ENCODE measurements around the gene CAPN8.

CAPN8 gene

GRCh38 chr1:223707256-223708000 lies 41.9 kb upstream of the CAPN8 start:
- TF ChIP-seq, protein P1, sequence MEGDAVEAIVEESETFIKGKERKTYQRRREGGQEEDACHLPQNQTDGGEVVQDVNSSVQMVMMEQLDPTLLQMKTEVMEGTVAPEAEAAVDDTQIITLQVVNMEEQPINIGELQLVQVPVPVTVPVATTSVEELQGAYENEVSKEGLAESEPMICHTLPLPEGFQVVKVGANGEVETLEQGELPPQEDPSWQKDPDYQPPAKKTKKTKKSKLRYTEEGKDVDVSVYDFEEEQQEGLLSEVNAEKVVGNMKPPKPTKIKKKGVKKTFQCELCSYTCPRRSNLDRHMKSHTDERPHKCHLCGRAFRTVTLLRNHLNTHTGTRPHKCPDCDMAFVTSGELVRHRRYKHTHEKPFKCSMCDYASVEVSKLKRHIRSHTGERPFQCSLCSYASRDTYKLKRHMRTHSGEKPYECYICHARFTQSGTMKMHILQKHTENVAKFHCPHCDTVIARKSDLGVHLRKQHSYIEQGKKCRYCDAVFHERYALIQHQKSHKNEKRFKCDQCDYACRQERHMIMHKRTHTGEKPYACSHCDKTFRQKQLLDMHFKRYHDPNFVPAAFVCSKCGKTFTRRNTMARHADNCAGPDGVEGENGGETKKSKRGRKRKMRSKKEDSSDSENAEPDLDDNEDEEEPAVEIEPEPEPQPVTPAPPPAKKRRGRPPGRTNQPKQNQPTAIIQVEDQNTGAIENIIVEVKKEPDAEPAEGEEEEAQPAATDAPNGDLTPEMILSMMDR (IDR thresholded peaks at IDR 0.05; ENCODE audit: low read depth, low read length, missing control alignments), result no peak
- H3K4me3 ChIP-seq (replicated peaks; ENCODE audit: low read depth, low read length), result peak overlapping the region; percentile 0; the same call in 1 of the 2 replicates
- DNase-seq (ENCODE audit: extremely low read depth, low read depth), result peak; percentile 96

DNA sequence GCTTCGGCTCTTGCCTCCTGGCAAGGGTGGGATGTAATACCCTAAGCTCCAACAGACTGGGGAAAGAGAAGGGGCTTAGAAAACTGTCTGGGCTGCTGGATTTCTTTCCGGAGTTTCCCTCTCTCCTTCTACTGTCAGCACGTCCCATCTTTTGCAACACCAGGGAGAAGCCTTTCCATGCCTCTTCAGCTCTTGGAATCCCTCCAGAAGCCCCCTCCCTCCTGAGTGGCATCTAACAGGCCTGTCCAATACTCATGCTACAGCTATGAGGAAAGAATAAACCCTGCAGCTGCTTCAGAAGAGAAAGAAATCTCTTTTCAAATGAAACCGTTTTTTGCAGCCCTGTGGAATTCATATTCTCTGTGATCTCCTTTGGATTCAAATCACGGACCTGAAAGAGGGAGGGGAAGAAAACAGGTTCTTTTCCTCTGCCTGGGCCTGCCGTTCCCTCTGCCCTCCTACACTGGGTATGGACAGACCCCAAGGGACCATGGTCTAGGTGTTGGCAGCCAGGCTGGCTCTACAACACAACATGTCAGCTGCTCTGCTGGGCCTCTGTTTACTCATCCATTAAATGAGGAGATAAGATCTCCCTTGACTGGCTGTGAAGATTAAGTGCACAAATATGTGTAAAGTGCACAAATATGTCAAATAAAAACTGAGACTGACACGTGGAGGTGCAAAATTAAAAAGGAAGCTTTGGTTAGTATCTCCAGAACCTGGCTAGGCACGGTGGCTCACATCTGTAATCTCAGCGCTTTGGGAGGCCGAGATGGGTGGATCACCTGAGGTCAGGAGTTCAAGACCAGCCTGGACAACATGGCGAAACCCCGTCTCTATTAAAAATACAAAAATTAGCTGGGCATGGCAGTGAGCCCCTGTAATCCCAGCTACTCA lies 40.8 kb upstream of the CAPN8 start:
- no peak overlapping the region for H3K4me3 ChIP-seq (replicated peaks; ENCODE audit: low read depth, low read length)
- TF ChIP-seq, protein P1 (IDR thresholded peaks at IDR 0.05; ENCODE audit: low read depth, low read length, missing control alignments), result no peak
- no peak for DNase-seq (ENCODE audit: extremely low read depth, low read depth)

DNA sequence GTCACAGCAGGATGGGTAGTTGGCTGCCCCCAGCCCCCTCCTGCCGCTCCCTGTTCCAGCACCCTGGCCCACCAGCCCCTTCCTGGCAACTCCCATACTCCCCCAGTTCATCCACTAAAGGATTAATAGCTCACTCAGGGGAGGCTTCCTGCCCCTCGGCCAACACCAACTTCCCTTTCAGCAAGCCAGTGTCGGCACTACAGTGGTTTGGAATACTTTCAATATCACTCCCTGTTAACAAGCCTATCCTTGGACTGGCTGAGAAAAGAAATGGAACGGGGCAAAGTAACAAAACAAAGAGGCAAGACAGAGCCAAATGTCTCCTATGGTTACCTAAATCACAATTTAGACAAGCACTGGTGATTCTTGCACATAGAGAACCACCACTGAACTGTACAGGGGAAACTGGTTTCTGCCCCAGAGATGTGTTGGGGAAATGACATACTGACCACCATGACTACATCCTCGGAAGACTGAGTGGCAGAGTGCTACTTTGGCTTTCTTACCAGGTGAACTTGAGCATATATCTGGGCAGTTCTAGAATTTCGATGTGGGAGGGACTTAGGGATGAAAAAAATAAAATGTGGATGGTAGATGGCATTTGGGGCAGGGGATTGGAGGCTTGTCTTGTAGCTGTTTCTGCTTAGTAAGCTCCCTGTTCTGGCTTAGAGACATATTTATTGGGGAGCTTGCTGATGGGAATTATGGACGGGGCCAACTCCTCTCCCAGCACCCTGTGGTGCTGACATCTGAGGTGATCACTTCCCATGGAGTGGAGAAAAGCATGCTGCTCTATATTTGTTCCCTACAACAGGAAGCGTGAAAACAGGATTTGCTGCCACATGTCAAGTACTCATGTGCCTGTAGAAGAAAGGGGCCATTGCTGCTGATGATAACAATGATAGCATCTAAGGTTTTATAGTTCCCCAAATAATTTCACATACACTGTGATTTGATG lies 39.7 kb upstream of the CAPN8 start:
- no peak overlapping the region for H3K4me3 ChIP-seq (replicated peaks; ENCODE audit: low read depth, low read length)
- TF ChIP-seq, protein P1 (IDR thresholded peaks at IDR 0.05; ENCODE audit: low read depth, low read length, missing control alignments), result no peak
- DNase-seq (ENCODE audit: extremely low read depth, low read depth), result no peak

GRCh38 chr1:223703668-223704013 lies 38.1 kb upstream of the CAPN8 start:
- TF ChIP-seq, protein P1 (IDR thresholded peaks at IDR 0.05; ENCODE audit: low read depth, low read length, missing control alignments), result no peak
- no peak overlapping the region for H3K4me3 ChIP-seq (replicated peaks; ENCODE audit: low read depth, low read length)
- no peak for DNase-seq (ENCODE audit: extremely low read depth, low read depth)

- DNase-seq (ENCODE audit: extremely low read depth, low read depth), result no peak
- TF ChIP-seq, protein P1 (IDR thresholded peaks at IDR 0.05; ENCODE audit: low read depth, low read length, missing control alignments), result no peak
- no peak overlapping the region for H3K4me3 ChIP-seq (replicated peaks; ENCODE audit: low read depth, low read length)
These were observed 37.5 kb upstream of the CAPN8 start for GRCh38 chr1:223702735-223703667.
